Measurements from ENCODE around the gene PTF1A. TPM values are rescaled to one million over a fixed set of nuclear protein-coding genes. Genes with fewer than 3 reads are reported as not detected.

PTF1A gene
- total and polyA plus RNA-seq, 2 experiments from 2014 or later: not detected

- TF ChIP-seq EZH2phosphoT487 (IDR thresholded peaks at IDR 0.05; ENCODE audit: insufficient read depth, low read depth): no peak
- TF ChIP-seq EZH2 (IDR thresholded peaks at IDR 0.05; ENCODE audit: insufficient read depth, poor library complexity, severe bottlenecking): no peak
- in situ Hi-C loops (cut with MboI): no loop called here
- 4 to 9% methylated on average over 16 to 19 of the region's 19 CpGs for WGBS, 2 experiments (ENCODE audit: low coverage in 1 of 2, low lambda C conversion rate in 2 of 2, missing lambda C conversion rate in 2 of 2)
Measured at GRCh38 chr10:23193435-23194074, 1.4 kb downstream of the PTF1A start.

GRCh38 chr10:23194471-23194965 lies 2.4 kb downstream of the PTF1A start:
- no peaks in the 10 kb centered on the region for H3K9me2 ChIP-seq (ENCODE audit: insufficient read depth)
- H3K4me3 ChIP-seq: no peak overlapping the region
- H3K79me2 ChIP-seq (ENCODE audit: insufficient read depth): no peaks in the 10 kb centered on the region
- H3K9me3 ChIP-seq (ENCODE audit: low read depth): no peaks in the 10 kb centered on the region
- no peak overlapping the region for H2AFZ ChIP-seq
- H3K27me3 ChIP-seq (replicated peaks; ENCODE audit: insufficient read depth): peaks cover 56% of the 10 kb centered on the region
- TF ChIP-seq EZH2 (IDR thresholded peaks at IDR 0.05; ENCODE audit: insufficient read depth, poor library complexity, severe bottlenecking) (no peak), EZH2phosphoT487 (IDR thresholded peaks at IDR 0.05; ENCODE audit: insufficient read depth, low read depth) (no peak)
- H3K27ac ChIP-seq: no peak overlapping the region
- no peaks in the 10 kb centered on the region for H3F3A ChIP-seq (ENCODE audit: insufficient read depth)
- DNase-seq: no peak
- H3K4me1 ChIP-seq (ENCODE audit: insufficient read depth): no peaks in the 10 kb centered on the region
- H3K9ac ChIP-seq: no peak overlapping the region
- 21 to 22% methylated on average over 13 of the region's 13 CpGs for WGBS, 2 experiments (ENCODE audit: low coverage in 1 of 2, low lambda C conversion rate in 2 of 2, missing lambda C conversion rate in 2 of 2)
- in situ Hi-C loops (cut with MboI): no loop called here
- no peaks in the 10 kb centered on the region for H3K36me3 ChIP-seq (ENCODE audit: low read depth)
- no peaks in the 10 kb centered on the region; the same call in 1 of the 2 replicates for H4K20me1 ChIP-seq (ENCODE audit: insufficient read depth)
- no peak overlapping the region for H3K4me2 ChIP-seq (ENCODE audit: unreplicated experiment)

More at GRCh38 chr10:23193435-23194074, 1.4 kb downstream of the PTF1A start:
- H3K9me2 ChIP-seq (ENCODE audit: insufficient read depth): no peaks in the 10 kb centered on the region
- no peaks in the 10 kb centered on the region for H3K79me2 ChIP-seq (ENCODE audit: insufficient read depth)
- H3K4me1 ChIP-seq (ENCODE audit: insufficient read depth): no peaks in the 10 kb centered on the region
- no peak overlapping the region for H3K4me2 ChIP-seq (ENCODE audit: unreplicated experiment)
- no peak overlapping the region for H3K27ac ChIP-seq
- no peaks in the 10 kb centered on the region for H3F3A ChIP-seq (ENCODE audit: insufficient read depth)
- no peak overlapping the region for H3K4me3 ChIP-seq
- H4K20me1 ChIP-seq (ENCODE audit: insufficient read depth): no peaks in the 10 kb centered on the region; the same call in 1 of the 2 replicates
- H3K36me3 ChIP-seq (ENCODE audit: low read depth): no peaks in the 10 kb centered on the region
- no peak overlapping the region for H3K9ac ChIP-seq
- no peak overlapping the region for H2AFZ ChIP-seq
- no peak for DNase-seq
- peaks cover 56% of the 10 kb centered on the region for H3K27me3 ChIP-seq (replicated peaks; ENCODE audit: insufficient read depth)
- H3K9me3 ChIP-seq (ENCODE audit: low read depth): no peaks in the 10 kb centered on the region

- peaks cover 63% of the 10 kb centered on the region for H3K27me3 ChIP-seq (replicated peaks; ENCODE audit: insufficient read depth)
- no peaks in the 10 kb centered on the region for H3K4me1 ChIP-seq (ENCODE audit: insufficient read depth)
- H3K36me3 ChIP-seq (ENCODE audit: low read depth): no peaks in the 10 kb centered on the region
- WGBS, 2 experiments (ENCODE audit: low coverage in 1 of 2, low lambda C conversion rate in 2 of 2, missing lambda C conversion rate in 2 of 2): 10 to 15% methylated on average over 60 to 70 of the region's 70 CpGs
- DNase-seq: no peak
- H3K9ac ChIP-seq: no peak overlapping the region
- H3K9me3 ChIP-seq (ENCODE audit: low read depth): no peaks in the 10 kb centered on the region
- H4K20me1 ChIP-seq (ENCODE audit: insufficient read depth): no peaks in the 10 kb centered on the region; the same call in 1 of the 2 replicates
- no peaks in the 10 kb centered on the region for H3F3A ChIP-seq (ENCODE audit: insufficient read depth)
- no peak overlapping the region for H3K4me2 ChIP-seq (ENCODE audit: unreplicated experiment)
- no peak overlapping the region for H2AFZ ChIP-seq
- TF ChIP-seq EZH2phosphoT487 (IDR thresholded peaks at IDR 0.05; ENCODE audit: insufficient read depth, low read depth): 0 out of 2 replicates have a peak, but pooled peaks have one; percentile 42
- TF ChIP-seq EZH2 (IDR thresholded peaks at IDR 0.05; ENCODE audit: insufficient read depth, poor library complexity, severe bottlenecking): peak; percentile 58
- no peak overlapping the region for H3K27ac ChIP-seq
- in situ Hi-C loops (cut with MboI): no loop called here
- H3K9me2 ChIP-seq (ENCODE audit: insufficient read depth): no peaks in the 10 kb centered on the region
- no peaks in the 10 kb centered on the region for H3K79me2 ChIP-seq (ENCODE audit: insufficient read depth)
- H3K4me3 ChIP-seq: no peak overlapping the region
Measured at GRCh38 chr10:23194966-23195845, 3.1 kb downstream of the PTF1A start.

- Histone ChIP-seq H2AFZ (no peak overlapping the region), H3K36me3 (ENCODE audit: low read depth) (no peaks in the 10 kb centered on the region), H3K4me1 (ENCODE audit: insufficient read depth) (no peaks in the 10 kb centered on the region), H3K9me2 (ENCODE audit: insufficient read depth) (no peaks in the 10 kb centered on the region), H3K9me3 (ENCODE audit: low read depth) (no peaks in the 10 kb centered on the region), H3K9ac (no peak overlapping the region), H3F3A (ENCODE audit: insufficient read depth) (no peaks in the 10 kb centered on the region), H4K20me1 (ENCODE audit: insufficient read depth) (no peaks in the 10 kb centered on the region; the same call in 1 of the 2 replicates), H3K4me2 (ENCODE audit: unreplicated experiment) (no peak overlapping the region), H3K27ac (no peak overlapping the region), H3K27me3 (replicated peaks; ENCODE audit: insufficient read depth) (peaks cover 71% of the 10 kb centered on the region), H3K4me3 (no peak overlapping the region), H3K79me2 (ENCODE audit: insufficient read depth) (no peaks in the 10 kb centered on the region)
- in situ Hi-C loops (cut with MboI): no loop called here
- TF ChIP-seq EZH2phosphoT487 (IDR thresholded peaks at IDR 0.05; ENCODE audit: insufficient read depth, low read depth) (no peak), EZH2 (IDR thresholded peaks at IDR 0.05; ENCODE audit: insufficient read depth, poor library complexity, severe bottlenecking) (no peak)
- WGBS, 2 experiments (ENCODE audit: low coverage in 1 of 2, low lambda C conversion rate in 2 of 2, missing lambda C conversion rate in 2 of 2): 4 to 5% methylated on average over 13 of the region's 13 CpGs
- DNase-seq: no peak
Measured at GRCh38 chr10:23195846-23196600, 3.9 kb downstream of the PTF1A start.
